ENCODE results near the gene GSTM2.
A peak's percentile ranks its signal among the peaks of the same experiment; 100 is the strongest.

The GSTM2 gene

DNA sequence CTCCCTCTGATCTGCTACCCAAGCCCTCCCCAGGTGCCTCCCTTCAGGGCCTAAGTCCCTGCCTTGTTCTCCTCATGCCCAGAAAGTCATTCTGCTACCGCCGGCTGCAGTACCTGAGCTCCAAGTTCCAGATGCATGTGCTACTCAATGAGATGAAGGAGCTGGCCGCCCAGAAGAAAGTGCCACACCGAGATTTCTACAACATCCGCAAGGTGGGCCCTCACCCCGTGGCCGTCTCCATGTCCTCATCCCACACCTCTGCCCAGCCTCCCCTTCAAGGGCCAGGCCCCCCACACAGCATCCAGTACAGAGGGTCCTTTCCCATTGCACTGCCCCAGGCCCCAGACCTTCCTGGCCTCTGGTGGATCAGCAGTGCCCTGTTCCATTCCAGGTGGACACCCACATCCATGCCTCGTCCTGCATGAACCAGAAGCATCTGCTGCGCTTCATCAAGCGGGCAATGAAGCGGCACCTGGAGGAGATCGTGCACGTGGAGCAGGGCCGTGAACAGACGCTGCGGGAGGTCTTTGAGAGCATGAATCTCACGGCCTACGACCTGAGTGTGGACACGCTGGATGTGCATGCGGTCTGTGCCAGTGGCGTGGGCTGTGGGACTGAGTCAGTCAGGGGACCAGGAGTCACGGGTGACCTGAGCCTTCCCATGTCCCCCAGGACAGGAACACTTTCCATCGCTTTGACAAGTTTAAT lies 40.0 kb upstream of the GSTM2 start:
- no peak overlapping the region for H3K4me2 ChIP-seq (ENCODE audit: low read length, poor library complexity, severe bottlenecking)
- H3K27me3 ChIP-seq (ENCODE audit: control insufficient read depth in 1 of 2, insufficient read depth in 1 of 2, low read length in 2 of 2): no peaks in the 10 kb centered on the region
- peaks cover 58% of the 10 kb centered on the region for H3K4me1 ChIP-seq (ENCODE audit: control insufficient read depth, insufficient read depth, low read depth, low read length)
- H2BK120ac ChIP-seq (ENCODE audit: low read depth, low read length): no peak overlapping the region
- no peak overlapping the region for H3K23ac ChIP-seq (ENCODE audit: low read length in 2 of 2)
- H2BK12ac ChIP-seq (ENCODE audit: low read length in 2 of 2): no peak overlapping the region
- WGBS: 95% methylated on average over 22 of the region's 23 CpGs
- no peak overlapping the region for H3K9ac ChIP-seq (ENCODE audit: low read length)
- H2AFZ ChIP-seq (ENCODE audit: low read depth, low read length): no peak overlapping the region
- no peak overlapping the region for H4K8ac ChIP-seq (ENCODE audit: low read length)
- H3K18ac ChIP-seq (ENCODE audit: low read depth in 1 of 2, low read length in 2 of 2): no peak overlapping the region
- no peak overlapping the region for H3K14ac ChIP-seq (ENCODE audit: low read length in 2 of 2)
- H3K9me3 ChIP-seq (ENCODE audit: control insufficient read depth, low read length): no peaks in the 10 kb centered on the region
- H3K79me1 ChIP-seq (replicated peaks; ENCODE audit: low read length, poor library complexity, severe bottlenecking): peaks cover 36% of the 10 kb centered on the region
- H3K27ac ChIP-seq (ENCODE audit: low read length, poor library complexity, severe bottlenecking): peak overlapping the region; percentile 85
- H3K4me3 ChIP-seq (ENCODE audit: insufficient read depth in 1 of 2, low read depth in 1 of 2, low read length in 2 of 2): no peak overlapping the region
- no peak overlapping the region for H4K91ac ChIP-seq (ENCODE audit: low read length)
- H3K36me3 ChIP-seq (ENCODE audit: control insufficient read depth in 1 of 2, insufficient read depth in 2 of 2, low read depth in 1 of 2, low read length in 2 of 2): peaks cover 63 to 83% of the 10 kb centered on the region in 2 experiments
- no peak overlapping the region for H3K4ac ChIP-seq (ENCODE audit: low read depth in 1 of 2, low read length in 2 of 2)
- no peak overlapping the region for H2BK15ac ChIP-seq (ENCODE audit: low read depth, poor library complexity, severe bottlenecking)
- no peak overlapping the region for H2BK5ac ChIP-seq (ENCODE audit: low read depth, low read length, poor library complexity, severe bottlenecking)
- H2AK5ac ChIP-seq (ENCODE audit: low read length, severe bottlenecking): peak overlapping the region; percentile 31
- no peak for DNase-seq

DNA sequence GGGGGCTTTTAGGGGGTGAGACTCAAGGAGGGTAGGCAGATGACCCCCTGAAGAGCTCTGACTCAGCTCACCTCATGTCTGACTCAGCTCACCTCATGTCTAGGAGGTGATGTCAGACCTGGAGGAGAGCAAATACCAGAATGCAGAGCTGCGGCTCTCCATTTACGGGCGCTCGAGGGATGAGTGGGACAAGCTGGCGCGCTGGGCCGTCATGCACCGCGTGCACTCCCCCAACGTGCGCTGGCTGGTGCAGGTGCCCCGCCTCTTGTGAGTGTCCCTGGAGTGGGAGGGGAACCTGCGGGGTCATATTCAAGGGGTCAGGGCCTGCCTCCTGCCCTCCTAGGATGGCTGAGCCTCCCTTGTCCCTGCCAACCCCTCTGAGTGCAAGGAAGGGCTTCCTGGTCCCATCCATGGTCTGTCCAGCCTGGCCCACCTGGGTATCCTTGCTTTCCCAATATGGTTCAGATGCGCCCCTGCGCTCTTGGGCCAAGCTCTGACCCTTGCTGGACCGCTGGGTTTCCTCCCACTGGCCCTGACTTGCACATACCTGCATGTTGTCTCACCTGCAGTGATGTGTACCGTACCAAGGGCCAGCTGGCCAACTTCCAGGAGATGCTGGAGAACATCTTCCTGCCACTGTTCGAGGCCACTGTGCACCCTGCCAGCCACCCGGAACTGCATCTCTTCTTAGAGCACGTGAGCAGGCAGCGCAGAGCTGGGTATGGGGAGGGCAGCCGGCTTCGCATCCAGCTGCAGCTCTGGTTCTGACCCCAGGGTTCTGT lies 39.1 kb upstream of the GSTM2 start:
- H2BK120ac ChIP-seq (ENCODE audit: low read depth, low read length): no peak overlapping the region
- no peak overlapping the region for H4K8ac ChIP-seq (ENCODE audit: low read length)
- peak overlapping the region; percentile 85 for H3K27ac ChIP-seq (ENCODE audit: low read length, poor library complexity, severe bottlenecking)
- no peak overlapping the region for H3K9ac ChIP-seq (ENCODE audit: low read length)
- peaks cover 50% of the 10 kb centered on the region for H3K4me1 ChIP-seq (ENCODE audit: control insufficient read depth, insufficient read depth, low read depth, low read length)
- no peak overlapping the region for H2BK15ac ChIP-seq (ENCODE audit: low read depth, poor library complexity, severe bottlenecking)
- H3K23ac ChIP-seq (ENCODE audit: low read length in 2 of 2): no peak overlapping the region
- no peaks in the 10 kb centered on the region for H3K9me3 ChIP-seq (ENCODE audit: control insufficient read depth, low read length)
- peaks cover 63 to 85% of the 10 kb centered on the region in 2 experiments for H3K36me3 ChIP-seq (ENCODE audit: control insufficient read depth in 1 of 2, insufficient read depth in 2 of 2, low read depth in 1 of 2, low read length in 2 of 2)
- H3K4ac ChIP-seq (ENCODE audit: low read depth in 1 of 2, low read length in 2 of 2): no peak overlapping the region
- H4K91ac ChIP-seq (ENCODE audit: low read length): no peak overlapping the region
- no peak overlapping the region for H2BK12ac ChIP-seq (ENCODE audit: low read length in 2 of 2)
- no peak overlapping the region for H3K14ac ChIP-seq (ENCODE audit: low read length in 2 of 2)
- 86% methylated on average over 23 of the region's 23 CpGs for WGBS
- no peaks in the 10 kb centered on the region for H3K27me3 ChIP-seq (ENCODE audit: control insufficient read depth in 1 of 2, insufficient read depth in 1 of 2, low read length in 2 of 2)
- no peak for DNase-seq
- H3K4me3 ChIP-seq (ENCODE audit: insufficient read depth in 1 of 2, low read depth in 1 of 2, low read length in 2 of 2): no peak overlapping the region
- no peak overlapping the region for H3K18ac ChIP-seq (ENCODE audit: low read depth in 1 of 2, low read length in 2 of 2)
- no peak overlapping the region for H3K4me2 ChIP-seq (ENCODE audit: low read length, poor library complexity, severe bottlenecking)
- H2BK5ac ChIP-seq (ENCODE audit: low read depth, low read length, poor library complexity, severe bottlenecking): no peak overlapping the region
- H2AFZ ChIP-seq (ENCODE audit: low read depth, low read length): no peak overlapping the region
- peak overlapping the region; percentile 22 for H2AK5ac ChIP-seq (ENCODE audit: low read length, severe bottlenecking)
- peaks cover 38% of the 10 kb centered on the region for H3K79me1 ChIP-seq (replicated peaks; ENCODE audit: low read length, poor library complexity, severe bottlenecking)

DNA sequence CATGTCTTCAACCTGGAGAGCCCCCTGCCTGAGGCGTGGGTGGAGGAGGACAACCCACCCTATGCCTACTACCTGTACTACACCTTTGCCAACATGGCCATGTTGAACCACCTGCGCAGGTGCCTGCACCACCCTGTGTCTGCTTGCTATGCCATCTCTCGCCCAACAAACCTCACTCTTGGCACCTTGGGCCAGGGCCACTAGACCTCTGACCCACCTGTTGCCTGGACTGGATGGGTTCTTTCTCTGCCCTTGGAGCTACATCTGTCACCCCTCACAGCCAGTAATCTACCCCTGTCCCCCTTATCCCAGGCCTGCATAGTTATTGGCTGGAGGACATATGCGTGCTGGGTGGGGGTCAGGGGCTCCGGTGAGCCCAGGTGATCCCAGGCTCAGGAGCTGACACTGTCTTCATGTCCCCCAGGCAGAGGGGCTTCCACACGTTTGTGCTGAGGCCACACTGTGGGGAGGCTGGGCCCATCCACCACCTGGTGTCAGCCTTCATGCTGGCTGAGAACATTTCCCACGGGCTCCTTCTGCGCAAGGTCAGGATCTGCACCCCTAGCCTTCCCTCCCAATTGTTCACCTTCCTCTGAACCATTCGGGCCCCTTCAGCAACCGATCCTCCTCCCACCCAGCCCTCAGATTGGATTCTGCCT lies 38.4 kb upstream of the GSTM2 start:
- H3K9ac ChIP-seq (ENCODE audit: low read length): no peak overlapping the region
- H3K14ac ChIP-seq (ENCODE audit: low read length in 2 of 2): no peak overlapping the region
- peaks cover 40% of the 10 kb centered on the region for H3K79me1 ChIP-seq (replicated peaks; ENCODE audit: low read length, poor library complexity, severe bottlenecking)
- H2AK5ac ChIP-seq (ENCODE audit: low read length, severe bottlenecking): peak overlapping the region; percentile 8
- H3K4ac ChIP-seq (ENCODE audit: low read depth in 1 of 2, low read length in 2 of 2): no peak overlapping the region
- no peak overlapping the region for H2BK120ac ChIP-seq (ENCODE audit: low read depth, low read length)
- no peak overlapping the region for H3K27ac ChIP-seq (ENCODE audit: low read length, poor library complexity, severe bottlenecking)
- H4K91ac ChIP-seq (ENCODE audit: low read length): no peak overlapping the region
- H3K4me3 ChIP-seq (ENCODE audit: insufficient read depth in 1 of 2, low read depth in 1 of 2, low read length in 2 of 2): no peak overlapping the region
- peaks cover 63 to 84% of the 10 kb centered on the region in 2 experiments for H3K36me3 ChIP-seq (ENCODE audit: control insufficient read depth in 1 of 2, insufficient read depth in 2 of 2, low read depth in 1 of 2, low read length in 2 of 2)
- no peak overlapping the region for H3K4me2 ChIP-seq (ENCODE audit: low read length, poor library complexity, severe bottlenecking)
- H2BK5ac ChIP-seq (ENCODE audit: low read depth, low read length, poor library complexity, severe bottlenecking): no peak overlapping the region
- H3K27me3 ChIP-seq (ENCODE audit: control insufficient read depth in 1 of 2, insufficient read depth in 1 of 2, low read length in 2 of 2): no peaks in the 10 kb centered on the region
- no peak for DNase-seq
- no peak overlapping the region for H2BK15ac ChIP-seq (ENCODE audit: low read depth, poor library complexity, severe bottlenecking)
- H3K4me1 ChIP-seq (ENCODE audit: control insufficient read depth, insufficient read depth, low read depth, low read length): peaks cover 45% of the 10 kb centered on the region
- H4K8ac ChIP-seq (ENCODE audit: low read length): no peak overlapping the region
- H2AFZ ChIP-seq (ENCODE audit: low read depth, low read length): no peak overlapping the region
- H3K18ac ChIP-seq (ENCODE audit: low read depth in 1 of 2, low read length in 2 of 2): no peak overlapping the region
- no peak overlapping the region for H2BK12ac ChIP-seq (ENCODE audit: low read length in 2 of 2)
- H3K23ac ChIP-seq (ENCODE audit: low read length in 2 of 2): no peak overlapping the region
- 85% methylated on average over 10 of the region's 10 CpGs for WGBS
- no peaks in the 10 kb centered on the region for H3K9me3 ChIP-seq (ENCODE audit: control insufficient read depth, low read length)

Measured in mesenchymal stem cell (in vitro differentiated cells and primary cell).